ENCODE results near the gene RALGAPA2. TPM values are rescaled to one million over a fixed set of nuclear protein-coding genes. Genes with fewer than 3 reads are reported as not detected.

The RALGAPA2 gene
- polyA plus RNA-seq, 1 of the 3 experiments (the other 2 are of a cell fraction), result 1.0 TPM

GRCh38 chr20:20411836-20412235 is 300.6 kb downstream of the RALGAPA2 start:
- H3K9me3 ChIP-seq, result no peaks in the 10 kb centered on the region
- H3K4me1 ChIP-seq (ENCODE audit: control insufficient read depth in 1 of 2, insufficient read depth in 2 of 2, low read depth in 1 of 2, low read length in 1 of 2), result peaks cover 0 to 25% of the 10 kb centered on the region in 2 experiments; a peak in 3 of 4 replicates
- H3K36me3 ChIP-seq (replicated peaks in 1 of 2; ENCODE audit: control insufficient read depth in 1 of 2, insufficient read depth in 2 of 2, low read length in 1 of 2), result no peaks in the 10 kb centered on the region
- DNase-seq, result no peak
- H3K9ac ChIP-seq, result no peak overlapping the region
- no peaks in the 10 kb centered on the region for H3F3A ChIP-seq (replicated peaks; ENCODE audit: insufficient read depth)
- H2AFZ ChIP-seq (ENCODE audit: low read depth), result no peak overlapping the region
- TF ChIP-seq SMC3 (IDR thresholded peaks at IDR 0.05; ENCODE audit: low read depth, low read length) (no peak), EP300 (IDR thresholded peaks at IDR 0.05; ENCODE audit: borderline replicate concordance in 1 of 2, low read depth in 1 of 2, low read length in 1 of 2) (no peak), RCOR1 (IDR thresholded peaks at IDR 0.05; ENCODE audit: low read length) (no peak), FOSL2 (IDR thresholded peaks at IDR 0.05; ENCODE audit: borderline replicate concordance, low read depth) (no peak), REST (IDR thresholded peaks at IDR 0.05; ENCODE audit: low read depth, low read length) (no peak), NFIC (IDR thresholded peaks at IDR 0.05; ENCODE audit: borderline replicate concordance) (no peak), FOXM1 (IDR thresholded peaks at IDR 0.05; ENCODE audit: low read depth) (no peak), CTCF (IDR thresholded peaks at IDR 0.05) (no peak), TEAD4 (IDR thresholded peaks at IDR 0.05; ENCODE audit: borderline replicate concordance, insufficient read depth) (no peak), RAD21 (IDR thresholded peaks at IDR 0.05; ENCODE audit: low read length) (no peak), POLR2AphosphoS5 (IDR thresholded peaks at IDR 0.05; ENCODE audit: low read depth, low read length) (no peak), TCF12 (IDR thresholded peaks at IDR 0.05) (no peak), MAX (IDR thresholded peaks at IDR 0.05; ENCODE audit: low read depth) (no peak), PBX3 (IDR thresholded peaks at IDR 0.05) (no peak), GATA2 (CRISPR knock-in tag; IDR thresholded peaks at IDR 0.05) (no peak), FOXJ3 (CRISPR knock-in tag; IDR thresholded peaks at IDR 0.05) (no peak), MEF2A (IDR thresholded peaks at IDR 0.05; ENCODE audit: borderline replicate concordance, low read depth) (no peak), USF1 (IDR thresholded peaks at IDR 0.05; ENCODE audit: borderline replicate concordance, low read depth) (no peak)
- H3K27me3 ChIP-seq (ENCODE audit: insufficient read depth), result no peaks in the 10 kb centered on the region
- ChIA-PET POLR2A (no interaction called here), CTCF (interaction anchor here (1.1 to 1.3 kb wide), 3 partner anchors 9 to 68 kb away, joined by 3 read pairs; no protein-coding TSS in a partner anchor)
- H3K4me2 ChIP-seq, result no peak overlapping the region
- H3K4me3 ChIP-seq (ENCODE audit: low read depth in 2 of 2, low read length in 1 of 2), result no peak overlapping the region
- H3K79me2 ChIP-seq (ENCODE audit: insufficient read depth), result no peaks in the 10 kb centered on the region
- 86% methylated on average over 17 of the region's 17 CpGs for WGBS (ENCODE audit: low lambda C conversion rate)
- no peak overlapping the region for H3K27ac ChIP-seq (ENCODE audit: low read depth in 2 of 2, low read length in 1 of 2)
- H3K9me2 ChIP-seq, result no peaks in the 10 kb centered on the region
- no peaks in the 10 kb centered on the region for H4K20me1 ChIP-seq (ENCODE audit: insufficient read depth)
